ENCODE measurements around the gene ANKRD7. TPM values are rescaled to one million over a fixed set of nuclear protein-coding genes. Genes with fewer than 3 reads are reported as not detected.

ANKRD7 gene
- polyA plus RNA-seq, 1 of the 3 experiments (the other 2 are of a cell fraction) = 0.44 TPM

- Histone ChIP-seq H3K36me3 (replicated peaks in 1 of 2; ENCODE audit: control insufficient read depth in 1 of 2, insufficient read depth in 2 of 2, low read length in 1 of 2) (peaks cover 46% of the 10 kb centered on the region in 2 experiments), H3K9me3 (no peaks in the 10 kb centered on the region), H3K9ac (no peak overlapping the region), H2AFZ (ENCODE audit: low read depth) (no peak overlapping the region), H3K4me2 (no peak overlapping the region), H3K9me2 (no peaks in the 10 kb centered on the region), H3K27ac (ENCODE audit: low read depth in 2 of 2, low read length in 1 of 2) (no peak overlapping the region), H3K4me1 (ENCODE audit: control insufficient read depth in 1 of 2, insufficient read depth in 2 of 2, low read depth in 1 of 2, low read length in 1 of 2) (no peaks in the 10 kb centered on the region), H3K4me3 (ENCODE audit: low read depth in 2 of 2, low read length in 1 of 2) (no peak overlapping the region), H4K20me1 (ENCODE audit: insufficient read depth) (no peaks in the 10 kb centered on the region; the same call in 1 of the 2 replicates), H3K27me3 (ENCODE audit: insufficient read depth) (no peaks in the 10 kb centered on the region), H3F3A (replicated peaks; ENCODE audit: insufficient read depth) (peaks cover 48% of the 10 kb centered on the region), H3K79me2 (ENCODE audit: insufficient read depth) (0 out of 2 replicates have a peak, but pooled peaks cover 4% of the 10 kb centered on the region)
- WGBS (ENCODE audit: low lambda C conversion rate) = 92% methylated on average over 2 of the region's 2 CpGs
- ChIA-PET POLR2A (no interaction called here), CTCF (interaction anchor here (1.0 to 4.2 kb wide), 9 partner anchors 8 to 54 kb away, joined by 3 to 27 read pairs (median 7); no protein-coding TSS in a partner anchor)
- no peak for DNase-seq
- no peak for TF ChIP-seq GATA2 (CRISPR knock-in tag; IDR thresholded peaks at IDR 0.05)
- no peak for TF ChIP-seq EZH2phosphoT487 (IDR thresholded peaks at IDR 0.05; ENCODE audit: borderline replicate concordance, low read depth)
- TF ChIP-seq TCF12 (IDR thresholded peaks at IDR 0.05) = no peak
- TF ChIP-seq CTCF (IDR thresholded peaks at IDR 0.05) = no peak
- no peak for TF ChIP-seq RFX5 (IDR thresholded peaks at IDR 0.05; ENCODE audit: low read length)
- TF ChIP-seq EP300 (IDR thresholded peaks at IDR 0.05; ENCODE audit: borderline replicate concordance in 1 of 2, low read depth in 1 of 2, low read length in 1 of 2) = no peak
- no peak for TF ChIP-seq MEF2A (IDR thresholded peaks at IDR 0.05; ENCODE audit: borderline replicate concordance, low read depth)
- no peak for TF ChIP-seq TAF1 (IDR thresholded peaks at IDR 0.05; ENCODE audit: borderline replicate concordance, low read depth, low read length)
- no peak for TF ChIP-seq RCOR1 (IDR thresholded peaks at IDR 0.05; ENCODE audit: low read length)
- no peak for TF ChIP-seq FOXJ3 (CRISPR knock-in tag; IDR thresholded peaks at IDR 0.05)
- no peak for TF ChIP-seq ELF1 (IDR thresholded peaks at IDR 0.05)
Measured at GRCh38 chr7:118194571-118194970, 29.9 kb upstream of the ANKRD7 start.

- Histone ChIP-seq H3K79me2 (ENCODE audit: insufficient read depth) (no peaks in the 10 kb centered on the region), H3K4me3 (ENCODE audit: low read depth in 2 of 2, low read length in 1 of 2) (no peak overlapping the region; a peak in 1 of 4 replicates), H3K9me2 (no peaks in the 10 kb centered on the region), H3K9ac (no peak overlapping the region), H3K36me3 (replicated peaks in 1 of 2; ENCODE audit: control insufficient read depth in 1 of 2, insufficient read depth in 2 of 2, low read length in 1 of 2) (peaks cover 32 to 38% of the 10 kb centered on the region in 2 experiments), H3K4me2 (no peak overlapping the region), H3K27me3 (ENCODE audit: insufficient read depth) (no peaks in the 10 kb centered on the region), H3F3A (replicated peaks; ENCODE audit: insufficient read depth) (peaks cover 48% of the 10 kb centered on the region), H3K4me1 (ENCODE audit: control insufficient read depth in 1 of 2, insufficient read depth in 2 of 2, low read depth in 1 of 2, low read length in 1 of 2) (no peaks in the 10 kb centered on the region), H3K27ac (ENCODE audit: low read depth in 2 of 2, low read length in 1 of 2) (no peak overlapping the region), H4K20me1 (ENCODE audit: insufficient read depth) (no peaks in the 10 kb centered on the region; the same call in 1 of the 2 replicates), H3K9me3 (no peaks in the 10 kb centered on the region), H2AFZ (ENCODE audit: low read depth) (no peak overlapping the region)
- whole genome bisulfite sequencing (ENCODE audit: low lambda C conversion rate) = 50% methylated on average over 6 of the region's 6 CpGs
- TF ChIP-seq RAD21 (IDR thresholded peaks at IDR 0.05; ENCODE audit: low read length) (peak; percentile 78), EZH2phosphoT487 (IDR thresholded peaks at IDR 0.05; ENCODE audit: borderline replicate concordance, low read depth) (no peak), NRF1 (IDR thresholded peaks at IDR 0.05; ENCODE audit: low read depth, low read length) (0 out of 2 replicates have a peak, but pooled peaks have one; percentile 6), CTCF (IDR thresholded peaks at IDR 0.05) (peak; percentile 97), MXI1 (IDR thresholded peaks at IDR 0.05; ENCODE audit: low read depth, low read length) (0 out of 2 replicates have a peak, but pooled peaks have one; percentile 26), SMC3 (IDR thresholded peaks at IDR 0.05; ENCODE audit: low read depth, low read length) (peak; percentile 48), FOXJ3 (CRISPR knock-in tag; IDR thresholded peaks at IDR 0.05) (no peak)
- peak; percentile 54 for DNase-seq
- ChIA-PET POLR2A (no interaction called here), CTCF (interaction anchor here (0.5 to 4.2 kb wide), 25 partner anchors 8 to 439 kb away, joined by 3 to 27 read pairs (median 4); no protein-coding TSS in a partner anchor)
Measured at GRCh38 chr7:118195837-118196474, 28.5 kb upstream of the ANKRD7 start.
